Limb (tissue), 2 donors: Measurements from ENCODE around the gene IL20.
"Not testable (repeated sequence)": the region's sequence is repeated elsewhere in the genome, so short reads cannot be mapped to it uniquely, and the experiment has no call there.

Source experiments
- DNase-seq, 2 donors: peaks; one replicate each; pipeline ENCODE4 v3.0.0-alpha.2; 2016; ENCODE audit errors: extremely low spot score in 2 of 2

Gene IL20

DNA sequence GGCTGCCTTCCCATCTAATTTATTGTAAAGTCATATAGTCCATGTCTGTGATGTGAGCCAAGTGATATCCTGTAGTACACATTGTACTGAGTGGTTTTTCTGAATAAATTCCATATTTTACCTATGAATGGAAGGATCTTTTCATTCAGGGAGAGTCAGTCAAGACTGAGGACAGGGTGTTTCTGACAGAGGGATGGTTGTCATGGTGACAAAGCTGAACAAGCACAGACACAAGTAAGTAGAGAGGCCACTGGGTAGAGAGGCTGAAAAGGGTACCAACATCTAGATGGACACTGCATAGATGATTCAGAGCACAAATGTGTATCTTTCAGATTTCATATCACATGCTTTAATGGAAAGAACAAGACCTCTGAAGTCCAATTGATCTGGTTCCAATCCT, 22.6 kb upstream of the IL20 start:
- DNase-seq: no peak

DNA sequence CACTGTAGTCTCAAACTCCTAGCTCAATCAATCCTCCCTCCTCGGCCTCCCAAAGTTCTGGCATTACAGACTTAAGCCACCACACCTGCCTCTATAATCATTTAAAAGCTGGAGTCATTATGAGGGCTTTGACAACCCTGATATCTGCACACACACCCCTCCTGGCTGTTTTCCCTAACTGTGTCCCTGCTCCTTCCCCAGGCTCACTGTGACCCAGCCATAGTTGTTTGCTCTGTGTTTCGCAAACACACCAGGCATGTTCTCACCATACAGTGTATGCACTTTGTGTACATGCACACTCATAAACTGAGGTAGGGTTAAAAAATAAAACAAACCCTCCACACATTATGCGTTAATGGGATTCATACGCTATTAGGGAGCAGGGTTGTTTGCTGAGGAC, 21.8 kb upstream of the IL20 start:
- no peak for DNase-seq

DNA sequence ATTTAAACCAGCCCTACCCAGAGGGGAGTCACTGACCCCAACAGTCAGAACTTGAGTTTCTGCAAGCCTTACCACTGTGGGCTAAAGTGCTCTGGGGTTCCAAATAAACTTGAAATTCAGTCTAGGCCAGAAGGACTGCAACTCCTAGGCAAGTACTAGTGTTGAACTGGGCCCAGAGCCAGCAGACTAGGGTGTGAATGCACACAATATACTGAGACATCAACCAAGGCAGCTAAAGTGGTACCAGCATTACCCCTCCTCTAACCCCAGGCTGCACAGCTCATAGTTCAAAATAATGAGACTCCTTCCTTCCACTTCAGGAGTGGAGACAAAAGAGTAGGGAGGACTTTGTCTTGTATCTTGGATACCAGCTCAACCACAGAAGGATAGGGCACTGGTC, 18.9 kb upstream of the IL20 start:
- DNase-seq: no peak

DNA sequence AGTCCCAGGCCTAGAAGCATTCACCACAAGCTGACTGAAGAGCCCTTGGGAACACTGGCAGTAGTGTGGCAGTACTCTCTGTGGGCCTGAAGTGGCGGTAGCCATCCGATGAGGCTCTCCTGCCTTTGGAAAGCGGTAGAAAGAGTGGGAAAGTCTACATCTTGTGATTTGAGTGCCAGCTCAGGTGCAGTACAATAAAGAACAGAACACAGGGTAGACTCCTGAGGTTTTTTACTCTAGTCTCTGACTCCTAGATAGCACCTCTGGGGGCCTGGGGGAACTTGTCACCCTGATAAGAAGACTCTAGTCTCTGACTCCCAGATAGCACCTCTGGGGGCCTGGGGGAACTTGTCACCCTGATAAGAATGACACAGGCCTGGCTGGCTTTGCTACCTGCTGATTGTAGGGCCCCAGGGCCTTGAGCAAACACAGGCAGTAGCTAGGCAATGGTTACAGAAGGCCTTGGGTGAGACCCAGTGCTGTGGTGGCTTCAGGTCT, 18.0 kb upstream of the IL20 start:
- DNase-seq: no peak

DNA sequence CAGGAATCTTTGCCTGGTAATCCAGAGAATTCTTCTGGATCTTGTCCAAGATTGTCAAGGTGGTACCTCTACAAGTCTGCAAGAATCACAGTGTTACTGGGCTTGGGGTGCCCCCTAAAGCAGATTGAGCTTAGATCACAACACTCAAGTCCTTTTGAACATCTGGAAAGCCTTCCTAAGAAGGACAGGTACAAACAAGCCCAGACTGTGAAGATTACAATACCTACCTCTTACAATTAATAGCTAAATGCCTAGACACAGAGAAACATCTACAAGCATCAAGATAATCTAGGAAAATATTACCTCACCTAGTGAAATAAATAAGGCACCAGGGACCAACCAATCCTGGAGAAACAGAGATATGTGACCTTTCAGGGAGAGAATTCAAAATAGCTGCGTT, 17.5 kb upstream of the IL20 start:
- DNase-seq: no peak

DNA sequence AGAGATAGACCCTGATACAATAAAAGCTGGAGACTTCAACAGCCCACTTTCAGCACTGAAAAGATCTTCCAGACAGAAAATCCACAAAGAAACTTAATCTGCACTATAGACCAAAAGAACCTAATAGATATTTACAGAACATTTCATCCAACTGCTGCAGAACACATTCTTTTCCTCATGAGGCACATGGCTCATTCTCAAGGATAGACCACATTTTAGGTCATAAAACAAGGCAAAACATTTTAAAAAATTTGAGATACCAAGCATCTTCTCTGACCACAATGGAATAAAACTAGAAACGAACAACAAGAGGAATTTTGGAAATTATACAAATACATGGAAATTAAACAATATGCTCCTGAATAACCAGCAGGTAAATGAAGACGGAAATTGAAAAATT, 15.0 kb upstream of the IL20 start:
- DNase-seq: no peak

DNA sequence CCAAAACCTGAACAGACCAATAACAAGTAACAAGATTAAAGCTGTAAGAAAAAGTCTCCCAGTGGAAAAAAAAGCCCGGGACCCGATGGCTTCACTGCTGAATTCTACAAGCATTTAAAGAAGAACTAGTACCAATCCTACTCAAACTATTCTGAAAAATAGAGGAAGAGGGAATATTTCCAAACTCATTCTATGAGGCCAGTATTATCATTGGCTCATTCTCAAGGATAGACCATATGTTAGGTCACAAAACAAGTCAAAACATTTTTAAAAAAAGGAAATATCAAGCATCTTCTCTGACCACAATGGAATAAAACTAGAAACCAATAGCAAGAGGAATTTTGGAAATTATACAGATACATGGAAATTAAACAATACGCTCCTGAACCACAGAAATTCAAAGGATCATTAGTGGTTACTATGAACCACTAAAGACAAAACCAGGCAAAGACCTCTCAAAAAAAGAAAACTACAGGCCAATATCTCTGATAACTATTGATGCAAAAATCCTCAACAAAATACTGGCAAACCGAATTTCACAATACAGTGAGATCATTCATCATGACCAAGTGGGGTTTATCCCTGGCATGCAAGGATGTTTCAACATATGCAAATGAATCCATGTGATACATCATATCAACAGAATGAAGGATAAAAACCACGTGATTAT, 13.9 kb upstream of the IL20 start:
- no peak for DNase-seq

DNA sequence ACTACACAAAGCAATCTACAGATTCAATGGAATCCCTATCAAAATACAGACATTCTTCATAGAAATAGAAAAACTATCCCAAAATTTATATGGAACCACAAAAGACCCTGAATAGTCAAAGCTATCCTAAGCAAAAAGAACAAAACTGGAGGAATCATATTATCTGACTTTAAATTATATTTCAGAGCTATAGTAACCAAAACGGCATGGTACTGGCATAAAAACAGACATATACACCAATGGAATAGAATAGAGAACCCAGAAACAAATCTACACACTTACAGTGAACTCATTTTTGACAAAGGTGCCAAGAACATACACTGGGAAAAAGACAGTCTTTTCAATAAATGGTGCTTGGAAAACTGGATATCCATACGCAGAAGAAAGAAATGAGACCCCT, 12.8 kb upstream of the IL20 start:
- DNase-seq: not testable (repeated sequence)

DNA sequence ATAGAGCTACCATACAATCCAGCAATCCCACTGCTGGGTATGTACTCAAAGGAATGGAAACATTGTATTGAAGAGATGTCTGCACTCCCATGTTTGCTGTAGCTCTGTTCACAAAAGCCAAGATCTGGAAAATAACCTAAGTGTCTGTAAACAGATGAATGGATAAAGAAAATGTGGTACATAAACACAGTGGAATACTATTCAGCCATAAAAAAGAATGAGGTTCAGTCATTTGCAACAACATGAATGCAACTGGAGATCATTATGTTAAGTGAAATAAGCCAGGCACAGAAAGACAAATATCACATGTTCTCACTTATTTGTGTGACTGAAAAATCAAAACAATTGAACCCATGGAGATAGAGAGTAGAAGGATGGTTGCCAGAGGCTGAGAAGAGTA, 11.7 kb upstream of the IL20 start:
- DNase-seq: not testable (repeated sequence)

DNA sequence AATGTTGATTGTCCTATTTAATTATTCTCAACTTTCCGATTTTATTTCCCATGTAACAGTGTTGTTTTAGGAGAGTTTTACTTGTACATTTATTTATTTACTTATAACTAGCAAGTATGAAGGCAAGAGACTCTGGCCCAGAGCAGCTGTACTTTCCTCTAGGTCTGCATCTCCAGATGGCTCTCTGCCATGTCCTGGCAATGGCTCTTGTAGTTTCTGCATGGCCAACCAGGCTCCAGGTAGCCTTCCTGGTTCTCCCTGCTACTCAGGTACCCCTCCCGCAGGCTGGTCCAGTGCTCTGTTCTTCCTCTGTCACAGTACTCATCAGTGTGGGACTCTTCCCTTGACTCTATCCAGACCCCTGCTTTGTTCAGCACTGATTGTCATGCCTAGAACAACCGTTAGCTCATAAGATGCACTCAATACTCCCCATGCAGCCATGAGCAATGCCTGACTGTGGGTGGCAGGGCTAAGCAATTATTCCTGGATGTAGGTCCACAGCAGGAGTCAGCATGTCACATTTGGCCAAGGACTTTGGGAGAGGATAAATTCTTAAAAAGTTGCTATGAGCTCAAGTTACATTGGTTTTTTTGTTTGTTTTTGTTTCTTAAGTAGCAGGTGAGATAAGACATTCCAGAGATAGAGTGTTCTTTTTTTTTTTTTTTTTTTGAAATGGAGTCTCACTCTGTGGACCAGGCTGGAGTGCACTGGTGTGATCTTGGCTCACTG, 10.9 kb upstream of the IL20 start:
- DNase-seq: no peak

DNA sequence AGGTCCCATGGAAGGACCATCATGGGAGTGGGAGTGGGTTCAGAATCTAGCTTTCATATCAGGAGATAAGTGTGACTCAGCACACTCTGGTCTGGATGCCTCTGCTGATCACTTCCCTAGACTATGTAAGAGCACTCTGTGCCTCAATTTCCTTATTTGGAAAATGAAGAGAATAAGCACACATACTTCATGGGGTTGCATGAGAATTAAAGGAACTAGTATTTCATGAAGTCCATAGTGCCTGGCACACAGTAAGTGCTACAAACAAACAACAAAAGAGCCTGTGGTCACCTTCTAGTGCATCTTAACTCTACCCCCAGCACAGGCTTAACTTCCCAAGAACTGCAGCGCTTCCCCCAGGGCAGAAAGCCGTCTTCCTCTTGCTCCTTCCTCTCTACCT, 9.6 kb upstream of the IL20 start:
- DNase-seq: no peak

DNA sequence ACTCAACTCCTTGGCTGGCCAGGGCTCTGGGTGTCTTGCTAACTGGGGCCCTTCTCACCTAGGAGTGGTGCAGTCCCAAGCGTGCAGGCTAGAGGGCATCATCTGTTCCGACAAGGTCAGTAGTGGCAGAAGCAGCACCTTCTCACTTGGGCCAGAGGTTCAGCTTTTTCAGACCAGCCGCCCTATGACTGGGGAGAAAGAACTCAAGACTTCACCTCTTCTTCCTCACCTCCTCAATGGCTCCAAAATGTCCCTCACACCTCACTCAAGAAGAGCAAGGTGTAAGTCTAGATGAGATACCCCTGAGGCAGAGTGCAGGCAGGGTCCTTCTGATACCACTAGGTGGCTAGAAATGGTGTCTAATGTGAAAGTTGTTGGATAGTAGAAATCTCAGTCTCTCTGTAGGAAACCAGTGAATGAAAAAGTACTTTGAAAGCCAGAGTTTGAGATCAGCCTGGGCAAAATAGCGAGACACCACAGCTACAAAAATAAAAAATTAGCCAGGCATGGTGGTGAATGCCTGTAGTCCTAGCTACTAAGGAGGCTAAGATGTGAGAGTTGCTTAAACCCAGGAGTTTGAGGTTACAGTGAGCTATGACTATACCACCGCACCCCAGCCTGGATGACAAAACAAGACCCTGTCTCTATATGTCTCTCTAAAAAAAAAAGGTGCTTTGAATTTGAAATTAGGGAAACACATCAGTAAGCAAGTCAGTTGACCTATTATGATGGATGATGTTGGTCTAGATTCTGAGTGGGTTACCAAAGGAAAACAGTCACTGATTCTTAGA, 8.6 kb upstream of the IL20 start:
- DNase-seq: no peak

DNA sequence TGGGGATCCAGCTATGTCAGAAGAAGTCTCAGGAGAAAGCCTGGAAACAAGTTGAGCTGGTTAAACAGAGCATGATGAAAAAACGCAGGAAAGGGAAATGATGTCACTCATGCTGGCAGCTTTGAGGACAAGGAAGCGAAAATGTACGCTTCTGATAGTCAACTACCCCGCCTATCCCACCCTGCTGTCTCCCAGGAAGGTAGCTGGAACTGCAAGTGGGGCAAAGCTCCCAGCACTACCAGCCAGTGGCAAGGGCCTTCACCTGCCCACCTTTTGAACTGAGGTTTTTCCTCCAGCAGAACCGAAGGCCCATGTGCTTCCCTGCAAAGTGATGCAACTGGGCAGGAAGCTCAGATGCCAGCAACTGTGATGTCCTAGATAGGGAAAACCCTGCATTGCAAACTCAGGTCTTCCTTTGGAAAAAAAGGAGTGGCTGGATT, 6.3 kb upstream of the IL20 start:
- no peak for DNase-seq

DNA sequence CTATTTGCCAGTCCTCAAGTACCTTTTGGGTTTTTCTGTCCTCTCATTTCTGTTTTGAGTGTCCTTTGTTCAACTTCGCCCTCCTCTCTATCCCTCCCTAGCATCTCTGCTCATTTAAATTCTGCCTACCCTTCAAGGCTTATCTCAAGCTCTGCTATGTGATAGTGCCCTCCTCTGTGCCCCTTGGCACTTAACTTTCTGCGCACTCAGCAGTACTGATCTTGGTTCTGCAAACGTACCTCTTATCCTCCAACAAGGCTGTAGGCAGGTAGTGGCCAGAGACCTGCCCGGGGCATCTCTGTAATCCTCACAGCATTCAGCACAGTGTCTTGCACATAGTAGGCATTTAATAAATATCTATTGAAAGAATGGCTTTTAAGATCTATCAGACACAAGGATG, 5.3 kb upstream of the IL20 start:
- DNase-seq: no peak

DNA sequence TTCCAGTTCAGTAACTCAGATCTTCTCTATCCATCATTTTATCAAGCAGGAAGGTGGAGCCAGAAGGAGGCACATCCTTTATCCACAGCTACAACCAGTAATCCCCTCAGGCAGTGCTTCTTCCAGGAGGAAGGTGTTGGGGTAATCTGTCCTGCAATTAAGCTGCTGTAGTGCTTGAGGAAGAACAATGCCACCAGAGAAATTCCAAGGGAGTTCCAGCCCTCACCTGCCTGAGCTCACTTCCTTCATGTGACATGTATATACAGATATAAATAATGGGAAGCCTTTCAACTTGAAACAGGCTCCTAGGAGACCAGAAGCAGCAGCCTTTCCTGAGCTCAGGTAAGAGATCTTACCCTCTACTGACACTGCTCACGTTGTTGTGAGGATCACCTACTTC, 2.2 kb upstream of the IL20 start:
- no peak for DNase-seq

DNA sequence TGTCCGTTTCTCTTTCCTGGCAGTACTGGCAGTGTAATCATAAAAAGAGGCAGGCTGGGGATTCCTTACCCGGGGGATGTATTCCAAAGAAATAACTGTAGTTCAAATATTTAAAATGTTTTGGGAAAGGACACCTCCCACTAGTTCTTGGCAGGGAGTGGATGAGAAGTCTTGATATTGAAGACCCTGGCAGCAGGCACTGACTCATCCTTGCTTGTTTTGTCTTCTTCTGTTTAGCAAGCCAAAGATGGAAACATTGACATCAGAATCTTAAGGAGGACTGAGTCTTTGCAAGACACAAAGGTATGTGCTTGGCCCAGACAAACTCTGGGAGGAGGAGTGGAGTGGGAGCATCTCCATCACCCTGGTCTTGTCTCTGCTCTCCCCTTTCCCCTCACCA, 639 bp downstream of the IL20 start:
- no peak for DNase-seq

DNA sequence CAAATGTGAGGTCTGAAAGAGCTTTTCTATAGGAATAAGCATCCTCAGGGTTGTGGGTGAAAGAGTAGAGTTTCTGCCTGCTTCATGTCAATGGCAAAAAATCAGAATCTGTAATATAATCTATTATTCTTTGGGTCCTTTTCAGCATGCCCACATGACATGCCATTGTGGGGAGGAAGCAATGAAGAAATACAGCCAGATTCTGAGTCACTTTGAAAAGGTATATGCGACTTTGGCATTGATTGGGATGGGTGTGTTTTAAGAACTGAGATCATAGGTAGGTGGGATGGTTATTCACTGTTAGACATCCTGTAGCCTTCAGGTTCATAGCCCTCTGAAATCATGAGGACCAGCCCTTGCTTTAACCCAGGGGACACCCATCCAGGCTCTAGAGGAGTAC, 1.8 kb downstream of the IL20 start:
- no peak for DNase-seq

DNA sequence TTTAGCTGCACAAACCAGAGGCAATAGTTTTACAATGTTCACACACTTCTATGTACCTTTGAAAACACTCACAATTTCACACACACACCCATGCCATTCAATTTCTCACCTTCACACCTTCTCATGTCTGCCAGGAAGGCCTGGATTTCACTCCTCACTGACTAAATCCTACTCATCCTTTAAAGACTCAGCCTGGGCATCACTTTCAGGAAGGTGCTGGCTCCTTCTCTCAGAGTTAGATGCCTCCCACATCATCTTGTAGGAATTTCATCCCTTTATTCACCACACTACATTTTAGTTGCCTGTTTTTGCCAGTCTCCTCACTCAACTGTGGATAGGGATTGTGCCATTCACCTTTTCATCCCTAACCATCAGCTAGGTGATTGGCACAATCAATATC, 2.3 kb downstream of the IL20 start:
- no peak for DNase-seq

DNA sequence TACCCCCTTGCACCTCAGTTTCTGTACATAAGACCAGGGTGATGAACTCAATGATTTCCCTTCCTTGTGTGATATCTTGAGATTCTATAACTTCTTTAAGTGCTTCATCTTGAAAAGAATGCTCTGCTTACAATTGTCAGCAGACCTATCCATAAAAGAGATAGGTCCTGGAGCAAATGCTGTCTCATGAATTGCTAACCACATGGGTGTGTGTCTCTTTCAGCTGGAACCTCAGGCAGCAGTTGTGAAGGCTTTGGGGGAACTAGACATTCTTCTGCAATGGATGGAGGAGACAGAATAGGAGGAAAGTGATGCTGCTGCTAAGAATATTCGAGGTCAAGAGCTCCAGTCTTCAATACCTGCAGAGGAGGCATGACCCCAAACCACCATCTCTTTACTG, 2.8 kb downstream of the IL20 start:
- no peak for DNase-seq

DNA sequence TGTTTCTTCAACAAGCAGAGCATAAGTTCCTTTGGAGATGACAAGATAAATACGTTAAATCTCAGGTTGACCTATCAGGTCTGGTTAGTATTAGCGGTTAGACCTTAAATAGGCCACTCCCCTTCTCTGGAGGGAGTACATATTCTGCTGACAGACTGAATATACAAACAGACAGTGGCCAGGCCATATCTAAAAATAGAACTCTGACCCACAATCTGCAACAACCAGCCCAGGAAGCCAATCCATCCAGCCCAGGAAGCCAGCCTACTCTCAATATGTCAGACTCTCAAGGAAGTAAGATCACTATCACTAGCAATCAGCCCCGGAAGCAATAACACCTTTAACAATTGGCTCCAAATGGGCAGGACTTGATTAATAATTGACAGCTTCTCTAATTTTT, 6.7 kb downstream of the IL20 start:
- DNase-seq: no peak

DNA sequence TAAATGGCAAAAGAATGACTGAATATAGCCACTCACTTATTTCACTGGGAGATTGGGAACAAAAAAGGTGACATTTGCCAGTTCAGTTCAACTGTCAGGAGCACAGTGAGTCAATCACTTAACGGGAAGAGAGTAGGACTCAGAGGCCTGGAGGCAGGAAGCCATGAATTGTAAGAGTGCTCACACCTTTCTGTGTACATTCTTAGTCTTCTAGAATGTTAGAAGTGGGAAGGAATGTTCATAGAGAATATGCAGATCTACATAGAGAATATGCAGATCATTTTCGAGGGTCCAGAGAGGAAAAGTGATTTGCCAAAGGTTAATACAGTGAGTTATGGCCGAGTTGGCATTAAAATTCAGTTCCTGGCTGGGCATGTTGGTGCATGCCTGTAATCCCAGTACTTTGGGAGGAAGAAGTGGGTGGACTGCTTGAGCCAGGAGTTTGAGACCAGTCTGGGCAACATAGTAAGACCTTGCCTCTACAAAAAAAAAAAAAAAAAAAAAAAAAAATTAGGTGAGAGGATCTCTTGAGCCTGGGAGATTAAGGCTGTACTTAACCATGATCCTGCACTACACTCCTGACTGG, 8.3 kb downstream of the IL20 start:
- no peak for DNase-seq

DNA sequence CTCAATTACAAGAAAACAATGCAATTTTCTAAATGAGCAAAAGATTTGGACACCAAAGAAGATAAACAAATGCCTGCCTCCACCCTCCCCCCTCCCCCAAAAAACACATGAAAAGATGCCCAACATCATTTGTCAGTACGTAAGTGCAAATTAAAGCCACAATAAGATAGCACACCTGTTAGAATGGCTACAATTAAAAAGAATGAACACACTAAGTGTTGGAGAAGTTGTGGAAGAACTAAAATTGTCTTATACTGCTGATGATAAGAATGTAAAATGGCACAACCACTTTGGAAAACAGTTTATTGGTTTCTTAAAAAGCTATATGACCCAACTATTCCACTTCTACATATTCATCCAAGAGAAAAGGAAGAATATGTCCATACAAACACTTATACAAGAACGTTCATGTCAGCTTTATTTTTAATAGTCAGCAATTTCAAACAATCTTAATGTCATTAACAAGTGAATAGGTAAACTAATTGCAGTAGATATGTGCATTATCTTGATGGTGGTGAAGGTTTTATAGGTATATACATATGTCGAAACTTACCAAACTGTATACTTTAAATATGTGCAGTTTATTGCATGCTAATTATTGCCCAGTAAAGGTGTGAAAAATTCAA, 10.4 kb downstream of the IL20 start:
- DNase-seq: no peak
